SU-DHL-6 (cell line): Measurements from ENCODE around the gene SCT.

Source experiments
- H2AFZ ChIP-seq: fragments of 200-600 bp; sonication (generic); 2 replicates; pipeline ENCODE4 v1.6.1; 2014; ENCODE audit warnings: low read depth, mild to moderate bottlenecking, moderate library complexity, mixed read lengths, antibody characterized with exemption, low read length; ENCODE audit not compliant: severe bottlenecking
- H3F3A ChIP-seq: fragments of 200-600 bp; shearing (Covaris generic); 2 replicates; pipeline ENCODE4 v1.6.0; 2016; ENCODE audit warnings: antibody characterized with exemption, mild to moderate bottlenecking; ENCODE audit not compliant: insufficient read depth
- H3K27ac ChIP-seq: fragments of 200-600 bp; sonication (generic); 2 replicates; pipeline ENCODE4 v1.5.1; 2016; ENCODE audit warnings: low read depth, mild to moderate bottlenecking, low read length, moderate library complexity, mixed read lengths
- H3K27me3 ChIP-seq: fragments of 200-600 bp; sonication (generic), shearing (Covaris generic); 2 replicates; pipeline ENCODE4 v1.6.0; 2014; ENCODE audit warnings: mild to moderate bottlenecking, low read length
- H3K36me3 ChIP-seq: fragments of 200-600 bp; sonication (generic); 2 replicates; pipeline ENCODE4 v1.6.1; 2014; ENCODE audit warnings: mild to moderate bottlenecking, low read length, mixed read lengths
- H3K4me2 ChIP-seq: fragments of 300-600, 200-600 bp; shearing (Covaris generic), sonication (generic); 2 replicates; pipeline ENCODE4 v1.6.0; 2014; ENCODE audit warnings: low read length, low read depth, mild to moderate bottlenecking; ENCODE audit not compliant: poor library complexity, severe bottlenecking
- H3K4me3 ChIP-seq: fragments of 200-600 bp; sonication (generic); 2 replicates; pipeline ENCODE4 v1.5.1; 2014; ENCODE audit warnings: antibody characterized with exemption, low read length, mild to moderate bottlenecking, mixed read lengths; ENCODE audit not compliant: insufficient read depth, poor library complexity, severe bottlenecking
- H3K79me2 ChIP-seq: fragments of 200-600 bp; sonication (generic); 2 replicates; pipeline ENCODE4 v1.6.1; 2014; ENCODE audit warnings: mild to moderate bottlenecking, low read length, moderate library complexity; ENCODE audit not compliant: insufficient read depth
- H3K9ac ChIP-seq: fragments of 200-600 bp; sonication (generic); 2 replicates; pipeline ENCODE4 v1.7.0; 2014; ENCODE audit warnings: mild to moderate bottlenecking, low read length
- H3K9me2 ChIP-seq: fragments of 200-600 bp; sonication (generic); replicated peaks from 2 replicates; pipeline ENCODE4 v1.6.1; 2014; ENCODE audit warnings: low read length; ENCODE audit not compliant: insufficient read depth
- H3K9me3 ChIP-seq: fragments of 200-600 bp; sonication (generic); 2 replicates; pipeline ENCODE4 v1.6.1; 2014; ENCODE audit warnings: low read length, mixed read lengths; ENCODE audit not compliant: insufficient read depth
- H4K20me1 ChIP-seq: fragments of 200-600 bp; sonication (generic); 2 replicates; pipeline ENCODE4 v1.6.1; 2014; ENCODE audit warnings: low read depth, mild to moderate bottlenecking, antibody characterized with exemption, low read length, moderate library complexity, mixed read lengths
- CTCF ChIP-seq: fragments of 200-600 bp; sonication (generic); IDR thresholded peaks from one replicate; pipeline ENCODE4 v1.5.1; 2017; ENCODE audit warnings: antibody characterized with exemption, mild to moderate bottlenecking, low read length, moderate library complexity; ENCODE audit not compliant: insufficient read depth, poor library complexity, severe bottlenecking
- EZH2phosphoT487 ChIP-seq: fragments of 200-600 bp; sonication (generic), shearing (Covaris generic); conservative IDR thresholded peaks from 2 replicates; pipeline ENCODE4 v1.6.1; 2018; ENCODE audit warnings: mild to moderate bottlenecking, antibody characterized with exemption, low read length, moderate library complexity, mixed read lengths

Gene SCT

GRCh38 chr11:592501-592900 lies 34.5 kb downstream of the SCT start:
- H3K9me3 ChIP-seq: no peaks in the 10 kb centered on the region

GRCh38 chr11:590997-591396 lies 36.0 kb downstream of the SCT start:
- H3K4me3 ChIP-seq: no peak overlapping the region
- H3F3A ChIP-seq: no peaks in the 10 kb centered on the region
- no peak overlapping the region for H3K4me2 ChIP-seq
- no peaks in the 10 kb centered on the region for H3K9me3 ChIP-seq
- H4K20me1 ChIP-seq: no peaks in the 10 kb centered on the region
- H3K36me3 ChIP-seq: peaks cover 16% of the 10 kb centered on the region; the same call in 1 of the 2 replicates
- TF ChIP-seq CTCF: no peak
- TF ChIP-seq EZH2phosphoT487: no peak
- no peak overlapping the region for H3K27ac ChIP-seq
- H3K79me2 ChIP-seq: no peaks in the 10 kb centered on the region
- no peaks in the 10 kb centered on the region for H3K9me2 ChIP-seq
- H3K9ac ChIP-seq: no peak overlapping the region
- H3K27me3 ChIP-seq: no peaks in the 10 kb centered on the region
- H2AFZ ChIP-seq: no peak overlapping the region

More at GRCh38 chr11:592501-592900, 34.5 kb downstream of the SCT start:
- Histone ChIP-seq H3K9me2 (no peaks in the 10 kb centered on the region), H3K9ac (no peak overlapping the region), H3K4me3 (no peak overlapping the region), H3K79me2 (no peaks in the 10 kb centered on the region), H2AFZ (no peak overlapping the region), H3K27me3 (no peaks in the 10 kb centered on the region), H3K27ac (no peak overlapping the region), H3F3A (no peaks in the 10 kb centered on the region), H4K20me1 (no peaks in the 10 kb centered on the region), H3K36me3 (peaks cover 16% of the 10 kb centered on the region; the same call in 1 of the 2 replicates), H3K4me2 (no peak overlapping the region)
- TF ChIP-seq EZH2phosphoT487: no peak
- TF ChIP-seq CTCF: no peak

- Histone ChIP-seq H3K27ac (no peak overlapping the region), H4K20me1 (no peaks in the 10 kb centered on the region), H3K4me3 (no peak overlapping the region), H3F3A (no peaks in the 10 kb centered on the region), H3K79me2 (no peaks in the 10 kb centered on the region), H3K4me2 (no peak overlapping the region), H3K9me2 (no peaks in the 10 kb centered on the region), H3K36me3 (peaks cover 16% of the 10 kb centered on the region; the same call in 1 of the 2 replicates), H3K9ac (no peak overlapping the region), H3K9me3 (no peaks in the 10 kb centered on the region), H2AFZ (no peak overlapping the region), H3K27me3 (no peaks in the 10 kb centered on the region)
- TF ChIP-seq EZH2phosphoT487: no peak
- TF ChIP-seq CTCF: no peak
These were observed 37.2 kb downstream of the SCT start for GRCh38 chr11:589798-590197.
